Ureter (tissue), 1 donor: ENCODE results near the gene SLC25A30. TPM values are rescaled to one million over a fixed set of nuclear protein-coding genes. Genes with fewer than 3 reads are reported as not detected.

Source experiments
- DNase-seq: peaks from one replicate; pipeline ENCODE4 v3.0.0-alpha.2; 2020; ENCODE audit warnings: low spot score
- total RNA-seq: library from RNA; stranded (reverse); gene quantifications from one replicate; pipeline ENCODE4 v1.2.4, GENCODE V29; 2023
- donor health status: DM: yes; HTN: yes; CAD: no.

SLC25A30 gene
- total RNA-seq, result 16.8 TPM

- DNase-seq, result peak; percentile 94
Measured at GRCh38 chr13:45417790-45418534, at the start of gene SLC25A30. TSS of gene SLC25A30 (minus strand) at chr13:45418373. CDS start at chr13:45411425, 6,948 bp downstream.

- DNase-seq, result no peak
Measured at GRCh38 chr13:45466359-45466758, 48.2 kb upstream of the SLC25A30 start.

GRCh38 chr13:45464687-45465453 lies 46.7 kb upstream of the SLC25A30 start, which contains the start of gene COG3:
TSS of gene COG3 (plus strand) at chr13:45464939. CDS start at chr13:45465037, 98 bp downstream.
- peak; percentile 96 for DNase-seq

- no peak for DNase-seq
Measured at GRCh38 chr13:45464141-45464686, 46.0 kb upstream of the SLC25A30 start.

- DNase-seq, result no peak
Measured at GRCh38 chr13:45456196-45456972, 38.2 kb upstream of the SLC25A30 start.

- DNase-seq, result no peak
Measured at GRCh38 chr13:45454204-45454603, 36.0 kb upstream of the SLC25A30 start.

- DNase-seq, result no peak
Measured at GRCh38 chr13:45451282-45451681, 33.1 kb upstream of the SLC25A30 start.

- DNase-seq, result no peak
Measured at GRCh38 chr13:45448965-45449559, 30.9 kb upstream of the SLC25A30 start.

- no peak for DNase-seq
Measured at GRCh38 chr13:45447050-45447661, 29.0 kb upstream of the SLC25A30 start.

- no peak for DNase-seq
Measured at GRCh38 chr13:45446181-45446580, 28.0 kb upstream of the SLC25A30 start.

- DNase-seq, result no peak
Measured at GRCh38 chr13:45445053-45445452, 26.9 kb upstream of the SLC25A30 start.

- no peak for DNase-seq
Measured at GRCh38 chr13:45441633-45442032, 23.5 kb upstream of the SLC25A30 start.

- DNase-seq, result no peak
Measured at GRCh38 chr13:45439781-45440462, 21.7 kb upstream of the SLC25A30 start.

GRCh38 chr13:45439008-45439407 lies 20.8 kb upstream of the SLC25A30 start:
- no peak for DNase-seq

GRCh38 chr13:45437947-45438346 lies 19.8 kb upstream of the SLC25A30 start:
- no peak for DNase-seq

- no peak for DNase-seq
Measured at GRCh38 chr13:45436953-45437352, 18.8 kb upstream of the SLC25A30 start.

GRCh38 chr13:45436332-45436731 lies 18.2 kb upstream of the SLC25A30 start:
- DNase-seq, result no peak

GRCh38 chr13:45434556-45435371 lies 16.6 kb upstream of the SLC25A30 start:
- no peak for DNase-seq

- DNase-seq, result no peak
Measured at GRCh38 chr13:45433381-45433790, 15.2 kb upstream of the SLC25A30 start.
